IMR-90 (cell line): ENCODE measurements around the gene KLC3. TPM values are rescaled to one million over a fixed set of nuclear protein-coding genes. Genes with fewer than 3 reads are reported as not detected.

Experiments
- ATAC-seq: fragments of 200-7000 bp; cut with Tn5 transposase; 2 replicates; pipeline ENCODE4 v1.9.1; 2020; ENCODE audit warnings: low read depth, mild to moderate bottlenecking, moderate library complexity
- BruUV-seq: library from RNA; stranded (reverse); fragments of 400-500 nt; replicated peaks from 2 replicates; lab custom pipeline; 2021; lab: Mats Ljungman, UMichigan
- CTCF ChIA-PET: fragments of 300-600 bp; formaldehyde crosslinking; extraction: SDS; loops from one replicate; lab custom pipeline; 2021; ENCODE audit warnings: antibody characterized with exemption; lab: Yijun Ruan, JAX
- POLR2A ChIA-PET: fragments of 300-600 bp; sonication (Branson Sonifier 250); formaldehyde crosslinking; loops from one replicate; lab custom pipeline; 2022; ENCODE audit warnings: antibody characterized with exemption; ENCODE audit not compliant: unreplicated experiment; lab: Charles Lee
- DNase-seq: peaks from one replicate; pipeline ENCODE4 v3.0.0; 2013
- H2AFZ ChIP-seq: replicated peaks from 2 replicates; pipeline ENCODE3; 2013; ENCODE audit warnings: low read length, mild to moderate bottlenecking; ENCODE audit not compliant: poor library complexity
- H2AK5ac ChIP-seq: 2 replicates; pipeline ENCODE4 v1.6.1; 2013; ENCODE audit warnings: low read depth, low read length, inconsistent platforms
- H2AK9ac ChIP-seq: replicated peaks from 2 replicates; pipeline ENCODE3; 2013; ENCODE audit warnings: mild to moderate bottlenecking, low read depth, low read length, moderate library complexity; ENCODE audit not compliant: poor library complexity
- H2BK120ac ChIP-seq: 2 replicates; pipeline ENCODE4 v1.6.1; 2013; ENCODE audit warnings: low read depth, low read length, inconsistent platforms
- H2BK15ac ChIP-seq: 3 replicates; pipeline ENCODE4 v1.6.1; 2013; ENCODE audit warnings: low read depth, low read length, inconsistent platforms
- H2BK20ac ChIP-seq: 2 replicates; pipeline ENCODE4 v1.6.1; 2013; ENCODE audit warnings: low read depth, mild to moderate bottlenecking, inconsistent platforms, low read length, moderate library complexity
- H2BK5ac ChIP-seq: 2 replicates; pipeline ENCODE4 v1.6.1; 2013; ENCODE audit warnings: mild to moderate bottlenecking, low read depth, low read length, inconsistent platforms; ENCODE audit not compliant: poor library complexity, severe bottlenecking
- H3K14ac ChIP-seq: replicated peaks from 2 replicates; pipeline ENCODE4 v1.6.1; 2013; ENCODE audit warnings: low read depth, low read length, inconsistent platforms
- H3K18ac ChIP-seq: 2 replicates; pipeline ENCODE4 v1.6.1; 2013; ENCODE audit warnings: low read depth, low read length, control low read depth
- H3K23ac ChIP-seq: 2 replicates; pipeline ENCODE4 v1.6.1; 2013; ENCODE audit warnings: low read depth, low read length, inconsistent platforms
- H3K27ac ChIP-seq: 2 replicates; pipeline ENCODE4 v1.5.1; 2013; ENCODE audit warnings: mild to moderate bottlenecking, control low read depth, low read length; ENCODE audit not compliant: insufficient read depth
- H3K27me3 ChIP-seq: 2 replicates; pipeline ENCODE4 v1.6.1; 2013; ENCODE audit warnings: low read length; ENCODE audit not compliant: control insufficient read depth, insufficient read depth
- H3K36me3 ChIP-seq: 2 replicates; pipeline ENCODE4 v1.6.1; 2013; ENCODE audit warnings: low read length, mixed read lengths; ENCODE audit not compliant: control insufficient read depth, insufficient read depth
- H3K4ac ChIP-seq: 2 replicates; pipeline ENCODE4 v1.6.1; 2013; ENCODE audit warnings: low read depth, low read length, inconsistent platforms
- H3K4me1 ChIP-seq: 2 replicates; pipeline ENCODE4 v1.6.1; 2013; ENCODE audit warnings: low read length, mixed read lengths; ENCODE audit not compliant: control insufficient read depth, insufficient read depth
- H3K4me2 ChIP-seq: 2 replicates; pipeline ENCODE4 v1.6.1; 2013; ENCODE audit warnings: low read depth, mild to moderate bottlenecking, control low read depth, low read length, moderate library complexity
- H3K4me3 ChIP-seq: 2 replicates; pipeline ENCODE4 v1.5.1; 2013; ENCODE audit warnings: low read depth, mild to moderate bottlenecking, control low read depth, low read length, moderate library complexity; ENCODE audit not compliant: insufficient read depth
- H3K56ac ChIP-seq: 2 replicates; pipeline ENCODE4 v1.6.1; 2013; ENCODE audit warnings: low read length, inconsistent platforms; ENCODE audit not compliant: insufficient read depth; ENCODE audit errors: extremely low read depth
- H3K79me1 ChIP-seq, 2 experiments: 2 replicates each; pipeline ENCODE4 v1.6.1; 2013; ENCODE audit warnings: low read length in 2 of 2, inconsistent platforms in 1 of 2, low read depth in 1 of 2
- H3K9ac ChIP-seq: 2 replicates; pipeline ENCODE4 v1.6.1; 2013; ENCODE audit warnings: low read depth, low read length, control low read depth
- H3K9me1 ChIP-seq: 2 replicates; pipeline ENCODE4 v1.6.1; 2013; ENCODE audit warnings: low read length, inconsistent platforms; ENCODE audit not compliant: insufficient read depth
- H3K9me3 ChIP-seq: 2 replicates; pipeline ENCODE4 v1.6.1; 2013; ENCODE audit warnings: low read length; ENCODE audit not compliant: control insufficient read depth, insufficient read depth
- H4K20me1 ChIP-seq: 2 replicates; pipeline ENCODE4 v1.6.1; 2013; ENCODE audit warnings: low read length, inconsistent platforms; ENCODE audit not compliant: insufficient read depth
- H4K5ac ChIP-seq: 2 replicates; pipeline ENCODE4 v1.6.1; 2013; ENCODE audit warnings: mild to moderate bottlenecking, low read depth, low read length, control low read depth
- H4K8ac ChIP-seq, 2 experiments: 2 replicates each; pipeline ENCODE4 v1.6.1; 2013; ENCODE audit warnings: low read depth in 2 of 2, low read length in 2 of 2, control low read depth in 1 of 2, inconsistent platforms in 1 of 2
- H4K91ac ChIP-seq: 2 replicates; pipeline ENCODE4 v1.6.1; 2013; ENCODE audit warnings: low read depth, low read length, inconsistent platforms; ENCODE audit not compliant: insufficient read depth
- BHLHE40 ChIP-seq: fragments of 150-350 bp; IDR thresholded peaks from 2 replicates; pipeline ENCODE4 v1.6.1; 2016; ENCODE audit warnings: mild to moderate bottlenecking, low read depth, low read length
- CEBPB ChIP-seq: IDR thresholded peaks from 2 replicates; pipeline ENCODE4 v1.6.1; 2012; ENCODE audit warnings: low read depth, low read length, improper control_type of control experiment
- CHD1 ChIP-seq: IDR thresholded peaks from 2 replicates; pipeline ENCODE4 v1.6.1; 2012; ENCODE audit warnings: low read depth, low read length, improper control_type of control experiment
- CTCF ChIP-seq: conservative IDR thresholded peaks from 2 replicates; pipeline ENCODE4 v1.5.1; 2012; ENCODE audit warnings: mild to moderate bottlenecking, low read depth, low read length, improper control_type of control experiment
- ELK1 ChIP-seq: fragments of 150-350 bp; IDR thresholded peaks from 2 replicates; pipeline ENCODE4 v1.6.1; 2016; ENCODE audit warnings: low read depth, mild to moderate bottlenecking, low read length, moderate library complexity, borderline replicate concordance
- FOS ChIP-seq: fragments of 150-350 bp; IDR thresholded peaks from 2 replicates; pipeline ENCODE4 v1.6.1; 2016; ENCODE audit warnings: low read depth, low read length
- MAFK ChIP-seq: IDR thresholded peaks from 2 replicates; pipeline ENCODE4 v1.6.1; 2012; ENCODE audit warnings: low read depth, low read length, improper control_type of control experiment
- MAZ ChIP-seq: IDR thresholded peaks from 2 replicates; pipeline ENCODE4 v1.6.1; 2012; ENCODE audit warnings: low read depth, mild to moderate bottlenecking, low read length, improper control_type of control experiment, moderate library complexity, borderline replicate concordance
- MXI1 ChIP-seq: IDR thresholded peaks from 2 replicates; pipeline ENCODE4 v1.6.1; 2012; ENCODE audit warnings: low read depth, mild to moderate bottlenecking, low read length, moderate library complexity, borderline replicate concordance
- NFE2L2 ChIP-seq: fragments of 150-350 bp; IDR thresholded peaks from 2 replicates; pipeline ENCODE4 v1.6.1; 2016; ENCODE audit warnings: low read depth, mild to moderate bottlenecking, low read length
- POLR2A ChIP-seq: IDR thresholded peaks from 2 replicates; pipeline ENCODE4 v1.6.1; 2012; ENCODE audit warnings: mild to moderate bottlenecking, low read depth, low read length
- RAD21 ChIP-seq: IDR thresholded peaks from 2 replicates; pipeline ENCODE4 v1.6.1; 2012; ENCODE audit warnings: low read length, improper control_type of control experiment
- RCOR1 ChIP-seq: IDR thresholded peaks from 2 replicates; pipeline ENCODE4 v1.6.1; 2012; ENCODE audit warnings: mild to moderate bottlenecking, low read length, improper control_type of control experiment; ENCODE audit not compliant: insufficient replicate concordance
- RFX5 ChIP-seq: IDR thresholded peaks from 2 replicates; pipeline ENCODE4 v1.8.0; 2012; ENCODE audit warnings: low read depth, mild to moderate bottlenecking, low read length, moderate library complexity
- USF2 ChIP-seq: fragments of 150-350 bp; IDR thresholded peaks from 2 replicates; pipeline ENCODE4 v1.6.1; 2017; ENCODE audit warnings: mild to moderate bottlenecking, antibody characterized with exemption, low read length, low read depth
- WGBS, 2 experiments: methylation state at CpG; one replicate each; pipeline versions ENCODE4 v1.1.5 to v1.1.7; 2013; ENCODE audit warnings: missing lambda C conversion rate in 2 of 2; ENCODE audit not compliant: insufficient read length in 1 of 2; ENCODE audit errors: extremely low coverage in 2 of 2; 5-methylcytosine and 5-hydroxymethylcytosine counted together
- dilution Hi-C: fragments of 300-500 bp; cut with HindIII; formaldehyde crosslinking; loops from one replicate; pipeline ENCODE4 v1.14.3; 2018; ENCODE audit warnings: low sequenced_read_pairs; ENCODE audit not compliant: unreplicated experiment
- in situ Hi-C: fragments of 300-500 bp; cut with MboI; formaldehyde crosslinking; loops from 3 replicates; pipeline ENCODE4 v1.14.3; 2019; ENCODE audit warnings: low sequenced_read_pairs, inconsistent platforms, mixed read lengths
- intact Hi-C: fragments of 100-400 bp; cut with micrococcal nuclease; formaldehyde crosslinking; loops from 2 replicates; pipeline ENCODE4 v1.10.0; 2022
- polyA plus RNA-seq, 3 experiments: library from polyadenylated mRNA; depleted of rRNA; stranded (reverse); fragments of >200 nt; gene quantifications; 2 replicates each; pipeline ENCODE4 v1.2.3, GENCODE V29; 2012; ENCODE audit warnings: low replicate concordance in 1 of 3
- total RNA-seq: library from RNA; depleted of rRNA; stranded (reverse); fragments of >200 nt; gene quantifications from 2 replicates; pipeline ENCODE4 v1.2.3, GENCODE V29; 2012

Gene KLC3
- total and polyA plus RNA-seq, 2 of the 4 experiments (the other 2 are of a cell fraction), result 0.14 to 0.18 TPM

GRCh38 chr19:45357445-45357783 lies 16.9 kb downstream of the KLC3 start:
- ATAC-seq (no peak), DNase-seq (no peak)
- Histone ChIP-seq H4K20me1 (peaks cover 7% of the 10 kb centered on the region; the same call in 1 of the 2 replicates), H3K18ac (no peak overlapping the region), H3K56ac (no peak overlapping the region), H2BK5ac (no peak overlapping the region), H4K8ac (no peak overlapping the region), H3K27me3 (no peaks in the 10 kb centered on the region), H2BK15ac (no peak overlapping the region), H4K91ac (no peak overlapping the region), H3K9ac (no peak overlapping the region), H3K79me1 (peaks cover 3 to 15% of the 10 kb centered on the region in 2 experiments; a peak in 2 of 4 replicates), H2BK120ac (no peak overlapping the region), H3K4me1 (no peaks in the 10 kb centered on the region), H3K36me3 (peaks cover 54% of the 10 kb centered on the region), H2AK9ac (no peak overlapping the region), H3K4me3 (no peak overlapping the region), H3K23ac (no peak overlapping the region), H3K9me3 (no peaks in the 10 kb centered on the region), H3K4me2 (no peak overlapping the region), H2BK20ac (no peak overlapping the region), H2AK5ac (no peak overlapping the region), H3K4ac (no peak overlapping the region), H3K9me1 (no peaks in the 10 kb centered on the region), H3K27ac (no peak overlapping the region), H3K14ac (no peak overlapping the region), H4K5ac (no peak overlapping the region), H2AFZ (no peak overlapping the region)
- dilution Hi-C loops (no loop called here), intact Hi-C loops (no loop called here), in situ Hi-C loops (no loop called here)
- CTCF ChIA-PET, result no interaction called here
- TF ChIP-seq MAZ, result no peak
- TF ChIP-seq ELK1, result no peak
- no peak for TF ChIP-seq MXI1
- TF ChIP-seq RAD21, result no peak
- TF ChIP-seq CEBPB, result no peak
- no peak for TF ChIP-seq MAFK
- TF ChIP-seq RFX5, result no peak
- TF ChIP-seq POLR2A, result no peak
- no peak for TF ChIP-seq RCOR1
- TF ChIP-seq FOS, result no peak
- no peak for TF ChIP-seq USF2
- no peak for TF ChIP-seq BHLHE40
- TF ChIP-seq CHD1, result no peak
- TF ChIP-seq CTCF, result no peak
- TF ChIP-seq NFE2L2, result no peak
- WGBS, 2 experiments, result 83% methylated on average over 3 of the region's 11 CpGs; no CpG with 5 or more reads in 1 of the 2 experiments
- POLR2A ChIA-PET, result no interaction called here
- BruUV-seq, result no TSS peak
